Fibroblast of skin of right biceps (primary cell): Measurements from ENCODE around the gene NPC1.
"Not testable (repeated sequence)": the region's sequence is repeated elsewhere in the genome, so short reads cannot be mapped to it uniquely, and the experiment has no call there.

Experiments used
- DNase-seq: peaks from one replicate; pipeline ENCODE4 v3.0.0-alpha.2; 2013

The NPC1 gene

GRCh38 chr18:23515911-23516546, 70.3 kb downstream of the NPC1 start:
- DNase-seq: peak; percentile 77

DNA sequence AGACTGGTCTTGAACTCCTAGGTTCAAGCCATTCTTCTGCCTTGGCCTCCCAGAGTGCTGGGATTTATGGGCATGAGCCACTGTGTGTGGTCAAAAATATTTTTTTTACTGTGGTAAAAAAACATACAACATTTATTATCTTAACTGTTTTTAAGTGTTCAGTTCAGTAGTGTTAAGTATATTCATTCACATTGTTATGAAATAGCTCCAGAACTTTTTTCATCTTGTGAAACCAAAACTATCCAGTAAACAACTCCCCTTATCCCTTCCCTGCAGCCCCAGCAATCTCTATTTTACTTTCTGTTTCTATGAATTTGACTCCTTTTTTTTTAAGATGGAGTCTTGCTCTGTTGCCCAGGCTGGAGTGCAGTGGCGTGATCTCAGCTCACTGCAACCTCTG, 73.7 kb downstream of the NPC1 start:
- DNase-seq: no peak

DNA sequence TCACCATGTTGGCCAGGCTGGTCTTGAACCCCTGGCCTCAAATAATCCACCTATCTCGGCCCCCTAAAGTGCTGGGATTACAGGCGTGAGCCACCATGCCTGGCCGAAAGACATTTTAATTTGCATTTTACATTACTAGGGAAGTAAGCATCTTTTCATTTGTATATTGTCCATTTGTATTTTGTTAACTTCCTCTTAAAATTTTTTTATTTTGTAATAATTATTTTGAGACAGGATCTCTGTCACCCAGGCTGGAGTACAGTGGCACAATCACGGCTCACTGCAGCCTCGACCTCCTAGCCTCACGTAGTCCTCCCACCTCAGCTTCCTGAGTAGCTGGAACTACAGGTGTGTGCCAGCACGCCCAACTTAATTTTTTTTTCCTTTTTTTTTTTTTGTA, 74.1 kb downstream of the NPC1 start:
- not testable (repeated sequence) for DNase-seq

DNA sequence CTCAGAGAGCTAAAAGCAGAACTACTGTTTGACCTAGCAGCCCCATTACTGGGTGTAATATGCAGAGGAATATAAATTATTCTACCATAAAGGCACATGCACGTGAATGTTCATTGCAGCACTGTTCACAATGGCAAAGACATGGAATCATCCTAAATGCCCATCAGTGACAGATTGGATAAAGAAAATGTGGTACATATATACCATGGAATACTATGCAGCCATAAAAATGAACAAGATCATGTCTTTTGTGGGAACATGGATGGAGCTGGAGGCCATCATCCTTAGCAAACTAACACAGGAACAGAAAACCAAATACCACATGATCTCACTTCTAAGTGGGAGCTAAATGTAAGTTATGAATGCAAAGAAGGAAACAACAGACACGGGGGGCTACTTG, 75.4 kb downstream of the NPC1 start:
- not testable (repeated sequence) for DNase-seq

GRCh38 chr18:23506393-23506792, 79.9 kb downstream of the NPC1 start:
- no peak for DNase-seq

DNA sequence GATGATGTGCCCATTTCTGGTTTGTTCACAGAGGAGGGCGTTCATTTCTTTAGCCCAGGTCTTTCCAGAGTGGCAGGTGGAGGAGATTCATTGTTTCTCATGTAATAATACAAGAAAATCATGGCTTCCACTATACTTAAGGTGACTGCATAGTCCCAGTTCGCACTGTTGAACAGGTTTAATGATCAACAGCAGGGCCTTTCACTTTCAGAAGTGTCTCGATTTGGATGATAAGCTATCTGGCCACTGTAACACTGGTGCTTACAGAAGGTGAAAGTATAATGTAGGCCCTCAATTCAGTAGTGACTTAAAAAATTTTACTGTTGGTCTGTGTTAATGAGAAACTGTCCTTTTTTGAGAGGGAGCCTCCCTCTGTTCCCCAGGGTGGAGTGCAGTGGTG, 81.6 kb downstream of the NPC1 start:
- no peak for DNase-seq

GRCh38 chr18:23503963-23504344, 82.4 kb downstream of the NPC1 start:
- no peak for DNase-seq

GRCh38 chr18:23503038-23503962, 83.0 kb downstream of the NPC1 start, which contains the start of gene RMC1:
Gene RMC1, plus strand, starts transcription at chr18:23503511. Its CDS starts 108 bp downstream, at chr18:23503619.
- DNase-seq: peak; percentile 93

- DNase-seq: no peak
These were observed 83.7 kb downstream of the NPC1 start for GRCh38 chr18:23502516-23503037.

DNA sequence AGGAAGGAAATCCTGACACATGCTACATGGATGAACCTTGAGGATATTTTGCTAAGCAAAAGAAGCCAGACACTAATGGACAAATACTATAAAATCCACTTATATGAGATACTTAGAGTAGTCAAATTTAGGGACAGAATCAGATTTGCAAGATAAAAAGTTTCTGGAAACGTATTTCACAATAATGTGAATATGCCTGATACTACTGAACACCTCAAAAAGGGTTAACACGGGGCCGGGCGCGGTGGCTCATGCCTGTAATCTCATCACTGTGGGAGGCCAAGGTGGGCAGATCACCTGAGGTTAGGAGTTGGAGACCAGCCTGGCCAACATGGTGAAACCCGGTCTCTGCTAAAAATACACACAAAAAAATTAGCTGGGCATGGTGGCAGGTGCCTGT, 84.7 kb downstream of the NPC1 start:
- DNase-seq: no peak

GRCh38 chr18:23499291-23499781, 87.0 kb downstream of the NPC1 start:
- peak; percentile 45 for DNase-seq

- peak; percentile 73 for DNase-seq
These were observed 87.4 kb downstream of the NPC1 start for GRCh38 chr18:23498877-23499276.

DNA sequence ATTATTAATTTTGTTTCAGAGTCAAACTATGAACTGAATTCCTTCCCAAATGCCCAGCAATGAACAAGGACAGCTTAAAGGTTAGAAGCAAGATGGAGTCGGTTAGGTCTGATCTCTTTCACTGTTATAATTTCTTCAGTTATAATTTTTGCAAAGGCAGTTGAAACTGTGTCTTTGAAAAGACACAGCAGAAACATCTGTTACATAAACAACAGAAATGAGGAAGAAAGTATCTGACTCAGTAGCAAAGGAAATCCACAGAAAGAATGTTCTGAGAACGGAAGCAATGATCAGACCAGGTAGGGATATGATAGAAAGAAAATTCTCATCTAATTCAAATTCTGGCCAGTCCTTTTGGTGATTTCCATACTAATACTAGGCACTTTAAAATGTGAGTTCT, 88.2 kb downstream of the NPC1 start:
- DNase-seq: no peak

- no peak for DNase-seq
These were observed 90.4 kb downstream of the NPC1 start for GRCh38 chr18:23495723-23496440.

DNA sequence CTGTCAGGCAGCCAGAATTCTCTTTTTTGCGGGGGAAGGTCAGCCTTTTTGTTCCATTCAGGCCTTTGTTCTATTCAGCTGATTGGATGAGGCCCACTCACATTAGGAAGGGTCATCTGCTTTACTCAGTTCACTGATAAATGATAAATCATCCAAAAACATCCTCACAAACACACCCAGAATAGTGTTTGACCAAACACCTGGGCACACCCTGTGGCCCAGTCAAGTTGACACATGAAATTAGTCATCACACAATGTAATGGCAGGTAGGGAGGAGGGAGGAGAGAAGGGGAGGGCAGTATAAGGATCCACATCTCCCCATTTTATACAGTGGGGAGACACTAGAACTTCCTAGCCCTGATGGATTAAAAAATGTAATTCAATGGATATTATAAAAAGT, 91.3 kb downstream of the NPC1 start:
- no peak for DNase-seq

DNA sequence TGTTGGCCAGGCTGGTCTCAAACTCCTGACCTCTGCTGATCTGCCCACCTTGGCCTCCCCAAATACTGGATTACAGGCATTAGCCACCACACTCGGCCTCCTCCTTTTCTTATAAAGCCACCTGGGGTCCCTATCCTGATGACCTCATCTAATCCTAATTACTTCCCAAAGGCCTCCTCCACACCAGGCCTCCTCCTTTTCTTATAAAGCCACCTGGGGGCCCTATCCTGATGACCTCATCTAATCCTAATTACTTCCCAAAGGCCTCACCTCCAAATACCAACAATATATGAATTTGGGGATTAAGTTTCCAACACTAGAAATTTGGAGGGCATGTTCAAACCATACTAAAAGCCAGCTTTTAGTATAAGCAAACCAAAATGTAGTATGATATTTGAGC, 92.7 kb downstream of the NPC1 start:
- no peak for DNase-seq

DNA sequence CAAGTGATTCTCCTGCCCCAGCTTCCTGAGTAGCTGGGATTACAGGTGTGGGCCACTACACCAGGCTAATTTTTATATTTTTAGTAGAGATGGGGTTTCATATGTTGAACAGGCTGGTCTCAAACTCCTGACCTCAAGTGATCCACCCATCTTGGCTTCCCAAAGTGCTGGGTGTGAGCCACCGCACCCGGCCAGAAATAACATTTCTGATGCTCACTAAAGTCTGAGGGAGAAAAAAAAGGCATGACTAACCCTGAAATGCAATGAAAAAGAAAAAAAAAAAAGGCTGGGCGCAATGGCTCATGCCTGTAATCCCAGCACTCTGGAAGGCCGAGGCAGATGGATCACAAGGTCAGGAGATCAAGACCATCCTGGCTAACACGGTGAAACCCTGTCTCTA, 96.7 kb downstream of the NPC1 start:
- DNase-seq: not testable (repeated sequence)

GRCh38 chr18:23487738-23488570, 98.4 kb downstream of the NPC1 start:
- no peak for DNase-seq

- no peak for DNase-seq
These were observed 100.9 kb downstream of the NPC1 start for GRCh38 chr18:23485386-23485785.

DNA sequence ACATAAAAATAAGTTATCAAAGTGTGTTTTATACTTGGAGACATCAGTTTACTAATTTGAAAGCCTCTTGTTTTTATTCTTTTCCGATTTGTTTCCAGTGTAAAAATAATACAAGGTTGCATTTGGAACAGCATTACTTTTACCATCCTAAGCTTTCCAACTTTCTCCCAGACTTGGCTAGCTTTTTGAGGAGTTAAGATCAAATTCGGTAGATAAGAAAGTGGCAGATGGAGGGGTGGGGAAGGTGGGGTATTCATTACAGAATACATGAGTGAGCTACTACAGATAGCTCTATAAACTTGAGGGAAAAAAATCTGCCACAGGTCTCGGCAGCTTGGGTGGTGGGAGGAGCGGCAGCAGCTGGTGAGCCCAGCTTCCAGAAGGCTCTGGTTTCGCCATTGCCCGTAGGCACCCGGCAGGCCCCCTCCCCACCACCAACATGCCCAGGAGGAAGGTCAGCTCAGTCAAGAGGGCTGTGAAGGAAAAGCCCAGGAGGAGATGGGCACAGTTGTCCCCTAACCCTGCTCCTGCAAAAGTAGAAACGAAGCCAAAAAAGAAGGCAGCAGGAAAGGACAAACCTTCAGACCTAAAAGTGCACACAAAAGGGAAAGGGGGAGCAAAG, 101.6 kb downstream of the NPC1 start:
- no peak for DNase-seq
